HepG2 (cell line): ENCODE results near the gene SPRED2. TPM values are rescaled to one million over a fixed set of nuclear protein-coding genes. Genes with fewer than 3 reads are reported as not detected.

ENCODE experiments used
- ISX ChIP-seq: sonication (generic); formaldehyde crosslinking; conservative IDR thresholded peaks from 2 replicates; pipeline ENCODE4 v1.5.0; 2020; ENCODE audit warnings: missing genetic modification reagents
- JUND ChIP-seq: sonication (generic); formaldehyde crosslinking; IDR thresholded peaks from 2 replicates; pipeline ENCODE4 v1.8.0; 2022; ENCODE audit warnings: mild to moderate bottlenecking, missing genetic modification reagents
- LRRFIP1 ChIP-seq: sonication (generic); formaldehyde crosslinking; conservative IDR thresholded peaks from 2 replicates; pipeline ENCODE4 v1.4.0; 2020; ENCODE audit warnings: missing genetic modification reagents
- MEF2D ChIP-seq: sonication (generic); formaldehyde crosslinking; IDR thresholded peaks from 2 replicates; pipeline ENCODE4 v1.5.1; 2020; ENCODE audit warnings: mild to moderate bottlenecking, missing genetic modification reagents
- TRIM24 ChIP-seq: sonication (generic); formaldehyde crosslinking; IDR thresholded peaks from 2 replicates; pipeline ENCODE4 v1.8.0; 2022; ENCODE audit warnings: mild to moderate bottlenecking, missing genetic modification reagents
- ZNF276 ChIP-seq: sonication (generic); formaldehyde crosslinking; IDR thresholded peaks from 2 replicates; pipeline ENCODE4 v1.4.0; 2020; ENCODE audit warnings: mild to moderate bottlenecking, low read depth, missing genetic modification reagents
- ZSCAN22 ChIP-seq: sonication (generic); formaldehyde crosslinking; IDR thresholded peaks from 2 replicates; pipeline ENCODE4 v1.4.0; 2020; ENCODE audit warnings: mild to moderate bottlenecking, missing genetic modification reagents
- polyA plus RNA-seq, 8 experiments: library from polyadenylated mRNA; depleted of rRNA in 3 of 8; stranded (reverse) in 7 of 8; unstranded in 1 of 8; fragments of >200 nt; fragmentation: Illumina TruSeq in 4 of 8; extraction: Trizol in 4 of 8; gene quantifications; 2 replicates each; pipeline versions ENCODE4 v1.2.1 to v1.2.3, GENCODE V29; 2011 to 2016; ENCODE audit warnings: low read depth in 4 of 8, missing spikeins in 1 of 8, mixed read lengths in 1 of 8; ENCODE audit not compliant: insufficient read depth in 1 of 8
- total RNA-seq, 5 experiments: library from RNA; depleted of rRNA; stranded (reverse); fragments of >200 nt; fragmentation: Illumina TruSeq; extraction: Trizol; gene quantifications; 2 replicates each; pipeline ENCODE4 v1.2.3, GENCODE V29; 2016; ENCODE audit warnings: low read depth in 1 of 5
- TF ChIP-seq, protein P1 (sequence below): sonication (generic); formaldehyde crosslinking; IDR thresholded peaks from 2 replicates; pipeline ENCODE4 v1.4.0; 2020; ENCODE audit warnings: missing genetic modification reagents

Gene SPRED2
- total and polyA plus RNA-seq, 2 of the 13 experiments (the other 11 are each of a cell fraction or from before 2014, with no cell fraction given), result 13.0 to 37.0 TPM

DNA sequence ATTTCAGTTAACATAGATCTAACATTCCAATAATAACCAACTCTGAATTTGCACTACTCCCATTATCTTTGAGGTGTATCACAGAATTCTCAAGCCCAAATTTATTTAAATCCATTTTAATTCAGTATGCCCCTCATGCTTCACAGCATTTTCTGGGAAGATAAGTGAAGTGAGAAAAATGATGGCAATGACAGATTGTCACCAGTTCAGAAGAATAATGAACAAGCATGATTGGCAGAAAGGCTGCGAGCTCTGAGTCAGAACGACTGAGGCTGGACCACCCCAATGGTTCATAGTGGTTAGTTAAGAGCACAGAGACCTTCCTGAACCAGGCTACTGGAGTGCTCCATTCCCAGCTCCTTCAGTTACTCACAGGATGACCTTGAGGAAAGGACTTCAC, 4.9 kb downstream of the SPRED2 start (continued):
- no peak for TF ChIP-seq ZNF276 (CRISPR knock-in tag)
- no peak for TF ChIP-seq JUND (CRISPR knock-in tag)
- TF ChIP-seq MEF2D (CRISPR knock-in tag), result no peak
- no peak for TF ChIP-seq ISX (CRISPR knock-in tag)
- no peak for TF ChIP-seq ZSCAN22 (CRISPR knock-in tag)
- TF ChIP-seq, protein P1, sequence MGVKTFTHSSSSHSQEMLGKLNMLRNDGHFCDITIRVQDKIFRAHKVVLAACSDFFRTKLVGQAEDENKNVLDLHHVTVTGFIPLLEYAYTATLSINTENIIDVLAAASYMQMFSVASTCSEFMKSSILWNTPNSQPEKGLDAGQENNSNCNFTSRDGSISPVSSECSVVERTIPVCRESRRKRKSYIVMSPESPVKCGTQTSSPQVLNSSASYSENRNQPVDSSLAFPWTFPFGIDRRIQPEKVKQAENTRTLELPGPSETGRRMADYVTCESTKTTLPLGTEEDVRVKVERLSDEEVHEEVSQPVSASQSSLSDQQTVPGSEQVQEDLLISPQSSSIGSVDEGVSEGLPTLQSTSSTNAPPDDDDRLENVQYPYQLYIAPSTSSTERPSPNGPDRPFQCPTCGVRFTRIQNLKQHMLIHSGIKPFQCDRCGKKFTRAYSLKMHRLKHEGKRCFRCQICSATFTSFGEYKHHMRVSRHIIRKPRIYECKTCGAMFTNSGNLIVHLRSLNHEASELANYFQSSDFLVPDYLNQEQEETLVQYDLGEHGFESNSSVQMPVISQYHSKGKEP (CRISPR knock-in tag), result no peak
- TF ChIP-seq LRRFIP1, result no peak
- no peak for TF ChIP-seq TRIM24 (CRISPR knock-in tag)
